SK-N-SH (cell line): Measurements from ENCODE around the gene MKRN2. TPM values are rescaled to one million over a fixed set of nuclear protein-coding genes. Genes with fewer than 3 reads are reported as not detected.

Experiments
- CTCF ChIA-PET: fragments of 300-600, 350-600 bp; formaldehyde crosslinking; extraction: SDS; loops from one replicate; lab custom pipeline; 2021; lab: Yijun Ruan, JAX
- POLR2A ChIA-PET: fragments of 350-600 bp; sonication (Branson Sonifier 250); formaldehyde crosslinking; extraction: SDS; loops from one replicate; lab custom pipeline; 2020; ENCODE audit warnings: antibody characterized with exemption, inconsistent platforms; lab: Yijun Ruan, JAX
- DNase-seq: peaks from one replicate; pipeline ENCODE4 v3.0.0; 2012
- H2AFZ ChIP-seq: fragments of 200-600 bp; sonication (generic); 2 replicates; pipeline ENCODE4 v1.8.1; 2016; ENCODE audit warnings: antibody characterized with exemption, mild to moderate bottlenecking, low read depth
- H3F3A ChIP-seq: fragments of 200-600 bp; sonication (generic); replicated peaks from 2 replicates; pipeline ENCODE3; 2016; ENCODE audit warnings: antibody characterized with exemption, mild to moderate bottlenecking; ENCODE audit not compliant: insufficient read depth
- H3K27ac ChIP-seq, 2 experiments: fragments of 200-500 bp in 1 of 2; fragments of 200-600 bp in 1 of 2; sonication (Bioruptor generic) in 1 of 2; sonication (generic), shearing (Covaris generic) in 1 of 2; 2 replicates each; pipeline versions ENCODE4 v1.5.1 to v1.6.1; 2014 to 2016; ENCODE audit warnings: low read depth in 2 of 2, inconsistent platforms in 1 of 2, low read length in 1 of 2, mild to moderate bottlenecking in 1 of 2, mixed read lengths in 1 of 2
- H3K27me3 ChIP-seq: fragments of 200-600 bp; sonication (generic), shearing (Covaris generic); 2 replicates; pipeline ENCODE4 v1.6.1; 2016; ENCODE audit warnings: mixed run types; ENCODE audit not compliant: insufficient read depth
- H3K36me3 ChIP-seq, 2 experiments: fragments of 200-500 bp in 1 of 2; fragments of 200-600 bp in 1 of 2; sonication (Bioruptor generic) in 1 of 2; sonication (generic) in 1 of 2; replicated peaks in 1 of 2; 2 replicates each; pipeline versions ENCODE3 to v1.5.1; 2014 to 2016; ENCODE audit warnings: low read length in 1 of 2, mild to moderate bottlenecking in 1 of 2; ENCODE audit not compliant: insufficient read depth in 2 of 2, control insufficient read depth in 1 of 2
- H3K4me1 ChIP-seq, 2 experiments: fragments of 200-500 bp in 1 of 2; fragments of 200-600 bp in 1 of 2; sonication (Bioruptor generic) in 1 of 2; sonication (generic), shearing (Covaris generic) in 1 of 2; 2 replicates each; pipeline versions ENCODE4 v1.5.1 to v1.6.1; 2014 to 2016; ENCODE audit warnings: low read depth in 1 of 2, low read length in 1 of 2, mixed run types in 1 of 2; ENCODE audit not compliant: insufficient read depth in 2 of 2, control insufficient read depth in 1 of 2
- H3K4me2 ChIP-seq: fragments of 200-600 bp; sonication (generic), shearing (Covaris generic); 2 replicates; pipeline ENCODE4 v1.6.1; 2017; ENCODE audit warnings: mixed run types
- H3K4me3 ChIP-seq, 2 experiments: fragments of 200-500 bp in 1 of 2; fragments of 200-600 bp in 1 of 2; sonication (Bioruptor generic) in 1 of 2; sonication (generic), shearing (Covaris generic) in 1 of 2; 2 replicates each; pipeline versions ENCODE4 v1.5.1 to v1.8.1; 2014 to 2016; ENCODE audit warnings: low read depth in 2 of 2, inconsistent platforms in 1 of 2, low read length in 1 of 2, mild to moderate bottlenecking in 1 of 2, mixed read lengths in 1 of 2, moderate library complexity in 1 of 2
- H3K79me2 ChIP-seq: fragments of 200-600 bp; sonication (generic); 2 replicates; pipeline ENCODE4 v1.8.1; 2017; ENCODE audit warnings: mild to moderate bottlenecking; ENCODE audit not compliant: insufficient read depth
- H3K9ac ChIP-seq: fragments of 200-600 bp; sonication (generic); 2 replicates; pipeline ENCODE4 v1.6.1; 2017; ENCODE audit warnings: mixed run types
- H3K9me2 ChIP-seq: fragments of 200-600 bp; sonication (generic); 2 replicates; pipeline ENCODE4 v1.6.1; 2017; ENCODE audit warnings: mixed run types
- H3K9me3 ChIP-seq: fragments of 200-600 bp; sonication (generic); 2 replicates; pipeline ENCODE4 v1.6.1; 2017; ENCODE audit warnings: mixed run types, mild to moderate bottlenecking, moderate library complexity
- H4K20me1 ChIP-seq: fragments of 200-600 bp; sonication (generic); 2 replicates; pipeline ENCODE4 v1.6.1; 2017; ENCODE audit warnings: mild to moderate bottlenecking, mixed run types; ENCODE audit not compliant: insufficient read depth
- CTCF ChIP-seq: fragments of 200-600 bp; sonication (generic); IDR thresholded peaks from 2 replicates; pipeline ENCODE4 v1.6.1; 2017; ENCODE audit warnings: antibody characterized with exemption, mild to moderate bottlenecking, moderate library complexity
- ELF1 ChIP-seq: IDR thresholded peaks from 2 replicates; pipeline ENCODE4 v1.4.0; 2012
- EP300 ChIP-seq, 2 experiments: IDR thresholded peaks; 2 replicates each; pipeline versions ENCODE4 v1.4.0 to v1.6.1; 2012; ENCODE audit warnings: borderline replicate concordance in 1 of 2, low read depth in 1 of 2, low read length in 1 of 2
- FOXJ3 ChIP-seq: sonication (generic); formaldehyde crosslinking; IDR thresholded peaks from 2 replicates; pipeline ENCODE4 v1.5.1; 2020; ENCODE audit warnings: mild to moderate bottlenecking, missing genetic modification reagents
- IRF3 ChIP-seq: fragments of 150-350 bp; IDR thresholded peaks from 2 replicates; pipeline ENCODE4 v1.6.1; 2016; ENCODE audit warnings: mild to moderate bottlenecking, low read depth, low read length
- JUND ChIP-seq: IDR thresholded peaks from 2 replicates; pipeline ENCODE4 v1.4.0; 2012
- MAX ChIP-seq: IDR thresholded peaks from 2 replicates; pipeline ENCODE4 v1.4.0; 2012; ENCODE audit warnings: low read depth
- NFIC ChIP-seq: IDR thresholded peaks from 2 replicates; pipeline ENCODE4 v1.4.0; 2012; ENCODE audit warnings: borderline replicate concordance
- POLR2AphosphoS5 ChIP-seq: IDR thresholded peaks from 2 replicates; pipeline ENCODE4 v1.6.1; 2012; ENCODE audit warnings: low read depth, low read length
- RCOR1 ChIP-seq: fragments of 150-350 bp; IDR thresholded peaks from 2 replicates; pipeline ENCODE4 v1.6.1; 2017; ENCODE audit warnings: antibody characterized with exemption, low read length
- RFX5 ChIP-seq: IDR thresholded peaks from 2 replicates; pipeline ENCODE4 v1.6.1; 2012; ENCODE audit warnings: mild to moderate bottlenecking, improper control_type of control experiment, low read length
- RXRA ChIP-seq: IDR thresholded peaks from 2 replicates; pipeline ENCODE4 v1.4.0; 2012; ENCODE audit warnings: low read depth, mild to moderate bottlenecking, borderline replicate concordance
- SIN3A ChIP-seq: IDR thresholded peaks from 2 replicates; pipeline ENCODE4 v1.6.1; 2012; ENCODE audit warnings: low read depth, mild to moderate bottlenecking, low read length, moderate library complexity, borderline replicate concordance
- TAF1 ChIP-seq: IDR thresholded peaks from 2 replicates; pipeline ENCODE4 v1.6.1; 2012; ENCODE audit warnings: low read depth, mild to moderate bottlenecking, low read length, moderate library complexity, borderline replicate concordance
- TCF12 ChIP-seq: IDR thresholded peaks from 2 replicates; pipeline ENCODE4 v1.4.0; 2012
- USF1 ChIP-seq: IDR thresholded peaks from 2 replicates; pipeline ENCODE4 v1.4.0; 2012; ENCODE audit warnings: low read depth, borderline replicate concordance
- USF2 ChIP-seq: fragments of 150-350 bp; IDR thresholded peaks from 2 replicates; pipeline ENCODE4 v1.6.1; 2017; ENCODE audit warnings: antibody characterized with exemption, low read length, low read depth, borderline replicate concordance
- ZBTB33 ChIP-seq: IDR thresholded peaks from 2 replicates; pipeline ENCODE4 v1.4.0; 2012; ENCODE audit warnings: low read depth, borderline replicate concordance
- WGBS: methylation state at CpG from one replicate; pipeline ENCODE4 v1.1.6; 2017; ENCODE audit warnings: low lambda C conversion rate; 5-methylcytosine and 5-hydroxymethylcytosine counted together
- polyA plus RNA-seq, 3 experiments: library from polyadenylated mRNA; depleted of rRNA; stranded (reverse); fragments of >200 nt; gene quantifications; 2 replicates each; pipeline ENCODE4 v1.2.3, GENCODE V29; 2012

The MKRN2 gene
- polyA plus RNA-seq, 1 of the 3 experiments (the other 2 are of a cell fraction) = 29.8 TPM

GRCh38 chr3:12527757-12528143 lies 29.1 kb upstream of the MKRN2 start (continued):
- no peak for TF ChIP-seq MAX
- no peak for TF ChIP-seq RCOR1
- no peak for TF ChIP-seq TCF12
- no peak for TF ChIP-seq NFIC
- no peak for TF ChIP-seq USF2
- no peak for TF ChIP-seq USF1
- no peak for TF ChIP-seq ZBTB33
- no peak for TF ChIP-seq EP300 (IDR thresholded peaks at IDR 0.05; ENCODE audit: borderline replicate concordance in 1 of 2, low read depth in 1 of 2, low read length in 1 of 2)

GRCh38 chr3:12532182-12532581 lies 24.7 kb upstream of the MKRN2 start:
- no peaks in the 10 kb centered on the region for H4K20me1 ChIP-seq
- no peak overlapping the region for H3K4me2 ChIP-seq
- H2AFZ ChIP-seq = no peak overlapping the region
- no peaks in the 10 kb centered on the region for H3K9me2 ChIP-seq
- H3K9me3 ChIP-seq = no peaks in the 10 kb centered on the region
- no peak overlapping the region for H3K9ac ChIP-seq
- H3F3A ChIP-seq = no peaks in the 10 kb centered on the region
- DNase-seq = no peak
- no peaks in the 10 kb centered on the region for H3K4me1 ChIP-seq
- H3K27me3 ChIP-seq = no peaks in the 10 kb centered on the region
- H3K27ac ChIP-seq = no peak overlapping the region
- ChIA-PET CTCF (no interaction called here), POLR2A (no interaction called here)
- H3K4me3 ChIP-seq = no peak overlapping the region
- 97% methylated on average over 5 of the region's 5 CpGs for WGBS
- H3K79me2 ChIP-seq = no peaks in the 10 kb centered on the region
- H3K36me3 ChIP-seq = peaks cover 15 to 21% of the 10 kb centered on the region in 2 experiments
- TF ChIP-seq USF2 (no peak), RFX5 (no peak), NFIC (no peak), JUND (no peak), ZBTB33 (no peak), ELF1 (no peak), POLR2AphosphoS5 (no peak), IRF3 (no peak), RXRA (no peak), EP300 (IDR thresholded peaks at IDR 0.05; ENCODE audit: borderline replicate concordance in 1 of 2, low read depth in 1 of 2, low read length in 1 of 2) (no peak), USF1 (no peak), CTCF (no peak), TAF1 (no peak), SIN3A (no peak), FOXJ3 (CRISPR knock-in tag) (no peak), MAX (no peak), TCF12 (no peak)
